ENCODE results near the gene ACTN2. TPM values are rescaled to one million over a fixed set of nuclear protein-coding genes. Genes with fewer than 3 reads are reported as not detected.
A peak's percentile ranks its signal among the peaks of the same experiment; 100 is the strongest.

The ACTN2 gene
- total RNA-seq, 2 experiments from 2014 or later = 0.11 to 0.18 TPM

GRCh38 chr1:236786453-236786852 is 100.2 kb downstream of the ACTN2 start:
- no peaks in the 10 kb centered on the region for H3K4me1 Mint-ChIP-seq (ENCODE audit: low read depth)
- ChIA-PET POLR2A (interaction anchor here (0.6 to 1.2 kb wide), 2 partner anchors 9 to 23 kb away, joined by 3 read pairs; partner anchors contain the start of gene MTR), CTCF (interaction anchor here (2.2 kb wide), 1 partner anchor 27 kb away, joined by 13 read pairs; no protein-coding TSS in a partner anchor)
- no peak for TF ChIP-seq CTCF (IDR thresholded peaks at IDR 0.05)
- no peak for ATAC-seq
- H3K4me3 Mint-ChIP-seq = no peak overlapping the region
- H3K36me3 Mint-ChIP-seq (ENCODE audit: low read depth) = no peaks in the 10 kb centered on the region
- H3K27ac Mint-ChIP-seq = no peak overlapping the region
- no peaks in the 10 kb centered on the region for H3K27me3 Mint-ChIP-seq
- H3K9me3 Mint-ChIP-seq = no peaks in the 10 kb centered on the region
- no peak for DNase-seq
- intact Hi-C loops (cut with micrococcal nuclease) = no loop called here

DNA sequence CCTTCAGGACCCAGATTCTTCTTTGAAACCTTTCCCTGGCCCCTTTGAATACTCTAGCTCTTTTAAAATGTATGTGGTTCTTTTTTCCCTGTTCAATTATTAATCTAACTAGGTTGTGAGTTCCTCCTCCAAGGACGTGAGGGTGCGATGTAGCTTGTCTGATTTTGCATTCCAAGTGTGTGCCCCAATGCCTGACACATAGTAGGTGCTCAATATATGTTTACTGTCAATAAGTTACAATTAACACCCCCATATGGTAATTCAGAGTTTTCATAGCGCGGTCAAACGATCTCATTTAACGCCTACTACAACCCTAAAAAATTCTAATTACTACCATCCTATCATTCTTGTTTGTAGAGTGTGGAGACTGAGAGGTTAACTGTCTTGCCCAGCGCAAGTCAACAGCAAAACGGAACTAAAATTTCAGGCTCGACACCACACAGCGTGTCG is 108.3 kb downstream of the ACTN2 start:
- no peak for TF ChIP-seq CTCF (IDR thresholded peaks at IDR 0.05)
- Mint-ChIP-seq H3K36me3 (ENCODE audit: low read depth) (peaks cover 17% of the 10 kb centered on the region), H3K4me1 (ENCODE audit: low read depth) (peaks cover 25% of the 10 kb centered on the region), H3K27ac (peak overlapping the region; percentile 94), H3K4me3 (peak overlapping the region; percentile 86), H3K9me3 (no peaks in the 10 kb centered on the region), H3K27me3 (peaks cover 3% of the 10 kb centered on the region)
- ATAC-seq (no peak), DNase-seq (no peak)
- intact Hi-C loops (cut with micrococcal nuclease) = no loop called here
- ChIA-PET CTCF (interaction anchor here (1.2 to 1.5 kb wide), 2 partner anchors 9 to 32 kb away, joined by 3 read pairs; no protein-coding TSS in a partner anchor), POLR2A (interaction anchor here (0.9 to 1.0 kb wide), 3 partner anchors 9 to 190 kb away, joined by 3 to 5 read pairs (median 3); partner anchors contain the start of gene HEATR1)

- peaks cover 21% of the 10 kb centered on the region for H3K36me3 Mint-ChIP-seq (ENCODE audit: low read depth)
- H3K4me1 Mint-ChIP-seq (ENCODE audit: low read depth) = peaks cover 31% of the 10 kb centered on the region
- DNase-seq (peak; percentile 98), ATAC-seq (peak; percentile 94)
- H3K27me3 Mint-ChIP-seq = peaks cover 3% of the 10 kb centered on the region
- ChIA-PET CTCF (interaction anchor here (1.2 to 1.5 kb wide), 2 partner anchors 10 to 33 kb away, joined by 3 read pairs; no protein-coding TSS in a partner anchor), POLR2A (interaction anchor here (0.6 to 1.0 kb wide), 5 partner anchors 9 to 191 kb away, joined by 3 to 5 read pairs (median 3); partner anchors contain the start of gene HEATR1)
- peak within 1 kb of the TSS; percentile 94 for H3K27ac Mint-ChIP-seq
- H3K9me3 Mint-ChIP-seq = no peaks in the 10 kb centered on the region
- no peak for TF ChIP-seq CTCF (IDR thresholded peaks at IDR 0.05)
- intact Hi-C loops (cut with micrococcal nuclease) = no loop called here
- peak within 1 kb of the TSS; percentile 86 for H3K4me3 Mint-ChIP-seq
Measured at GRCh38 chr1:236795035-236795756, 108.9 kb downstream of the ACTN2 start, which contains the start of gene MTR. Gene MTR, plus strand, starts transcription at chr1:236795292. Its CDS starts 412 bp downstream, at chr1:236795704.

- peak; percentile 88 for DNase-seq
- CTCF ChIA-PET = interaction anchor here (0.8 to 1.1 kb wide), 2 partner anchors 10 to 13 kb away, joined by 3 to 4 read pairs; no protein-coding TSS in a partner anchor
- TF ChIP-seq CTCF (IDR thresholded peaks at IDR 0.05) = no peak
Measured at GRCh38 chr1:236795757-236796667, 109.7 kb downstream of the ACTN2 start.

More at GRCh38 chr1:236795757-236796667, 109.7 kb downstream of the ACTN2 start:
- H3K4me3 Mint-ChIP-seq = peak overlapping the region; percentile 86
- no peaks in the 10 kb centered on the region for H3K9me3 Mint-ChIP-seq
- H3K27ac Mint-ChIP-seq = peak overlapping the region; percentile 94
- POLR2A ChIA-PET = interaction anchor here (0.6 to 1.0 kb wide), 2 partner anchors 36 to 63 kb away, joined by 3 read pairs; no protein-coding TSS in a partner anchor
- intact Hi-C loops (cut with micrococcal nuclease) = no loop called here
- peaks cover 25% of the 10 kb centered on the region for H3K36me3 Mint-ChIP-seq (ENCODE audit: low read depth)
- peaks cover 35% of the 10 kb centered on the region for H3K4me1 Mint-ChIP-seq (ENCODE audit: low read depth)
- H3K27me3 Mint-ChIP-seq = peaks cover 3% of the 10 kb centered on the region
- ATAC-seq = peak; percentile 9
